AG04449 (cell line): ENCODE measurements around the gene THADA.

Source experiments
- CTCF ChIA-PET: fragments of 350-600 bp; formaldehyde crosslinking; extraction: SDS; loops from one replicate; lab custom pipeline; 2021; ENCODE audit warnings: antibody characterized with exemption; lab: Yijun Ruan, JAX
- POLR2A ChIA-PET: fragments of 400-600, 350-600 bp; formaldehyde crosslinking; extraction: SDS; loops from one replicate; lab custom pipeline; 2020; ENCODE audit warnings: antibody characterized with exemption, inconsistent platforms; lab: Yijun Ruan, JAX
- DNase-seq: peaks from one replicate; pipeline ENCODE4 v3.0.0-alpha.2; 2010; ENCODE audit warnings: low read depth, low spot score
- H3K4me3 ChIP-seq: 2 replicates; pipeline ENCODE4 v1.5.1; 2011; ENCODE audit warnings: low read depth, mild to moderate bottlenecking, control low read depth, low read length
- CTCF ChIP-seq: IDR thresholded peaks from one replicate; pipeline ENCODE4 v1.5.1; 2011; ENCODE audit warnings: mild to moderate bottlenecking, moderate library complexity, low read length, control low read depth, inconsistent platforms; ENCODE audit not compliant: insufficient read depth; ENCODE audit errors: missing control alignments

THADA gene

GRCh38 chr2:43240766-43241150 lies 355.1 kb downstream of the THADA start:
- no peak for TF ChIP-seq CTCF
- no peak for DNase-seq
- H3K4me3 ChIP-seq = no peak overlapping the region
- CTCF ChIA-PET = interaction anchor here (0.8 to 3.9 kb wide), 8 partner anchors 11 to 413 kb away, joined by 3 to 37 read pairs (median 3); no protein-coding TSS in a partner anchor
- POLR2A ChIA-PET = interaction anchor here (0.7 kb wide), 1 partner anchor 9 kb away, joined by 3 read pairs; no protein-coding TSS in a partner anchor

- no peak for DNase-seq
- POLR2A ChIA-PET = interaction anchor here (0.7 kb wide), 1 partner anchor 9 kb away, joined by 3 read pairs; no protein-coding TSS in a partner anchor
These were observed 355.7 kb downstream of the THADA start for GRCh38 chr2:43239981-43240765.

GRCh38 chr2:43238813-43239212 lies 357.0 kb downstream of the THADA start:
- CTCF ChIA-PET = interaction anchor here (2.1 to 3.9 kb wide), 3 partner anchors 9 to 410 kb away, joined by 10 to 37 read pairs (median 19); no protein-coding TSS in a partner anchor
- DNase-seq = no peak
- TF ChIP-seq CTCF = no peak
- POLR2A ChIA-PET = no interaction called here
- no peak overlapping the region for H3K4me3 ChIP-seq

More at GRCh38 chr2:43239981-43240765, 355.7 kb downstream of the THADA start:
- TF ChIP-seq CTCF = no peak
- H3K4me3 ChIP-seq = no peak overlapping the region
- CTCF ChIA-PET = interaction anchor here (0.8 to 3.9 kb wide), 8 partner anchors 10 to 412 kb away, joined by 3 to 37 read pairs (median 4); no protein-coding TSS in a partner anchor

- DNase-seq = no peak
- H3K4me3 ChIP-seq = no peak overlapping the region
- ChIA-PET CTCF (interaction anchor here (2.1 to 3.9 kb wide), 3 partner anchors 8 to 410 kb away, joined by 10 to 37 read pairs (median 19); no protein-coding TSS in a partner anchor), POLR2A (no interaction called here)
- TF ChIP-seq CTCF = no peak
These were observed 357.7 kb downstream of the THADA start for GRCh38 chr2:43238176-43238575.

GRCh38 chr2:43233218-43234212 lies 362.3 kb downstream of the THADA start:
- ChIA-PET CTCF (interaction anchor here (0.6 to 15.0 kb wide), 6 partner anchors 9 to 406 kb away, joined by 3 to 293 read pairs (median 3); no protein-coding TSS in a partner anchor), POLR2A (no interaction called here)
- TF ChIP-seq CTCF = no peak
- DNase-seq = no peak
- H3K4me3 ChIP-seq = no peak overlapping the region
